Body of pancreas (tissue), 4 donors: Measurements from ENCODE around the gene BCAR1. TPM values are rescaled to one million over a fixed set of nuclear protein-coding genes. Genes with fewer than 3 reads are reported as not detected.
"Not testable (repeated sequence)": the region's sequence is repeated elsewhere in the genome, so short reads cannot be mapped to it uniquely, and the experiment has no call there.

Experiments
- ATAC-seq: fragments of 150-250 bp; one replicate; pipeline ENCODE4 v1.9.1; 2016
- DNase-seq, 4 donors: peaks; one replicate each; pipeline ENCODE4 v3.0.0-alpha.2; 2019
- H3K27ac ChIP-seq, 4 donors: fragments of 200-600 bp; sonication (generic); 1 replicate in 3 of 4; 2 replicates in 1 of 4; pipeline versions ENCODE4 v1.5.1 to v1.6.1; 2016 to 2019; ENCODE audit warnings: mild to moderate bottlenecking in 1 of 4, mixed read lengths in 1 of 4, moderate library complexity in 1 of 4
- H3K27me3 ChIP-seq, 2 donors: fragments of 200-600 bp; sonication (generic); one replicate each; pipeline ENCODE4 v1.6.0; 2016; ENCODE audit warnings: mild to moderate bottlenecking in 1 of 2
- H3K36me3 ChIP-seq, 2 donors: fragments of 200-600 bp; sonication (generic); replicated peaks in 1 of 2; 2 replicates each; pipeline ENCODE4 v1.5.1; 2016; ENCODE audit warnings: low read depth in 2 of 2; ENCODE audit not compliant: insufficient read depth in 1 of 2
- H3K4me1 ChIP-seq: fragments of 200-600 bp; sonication (generic); one replicate; pipeline ENCODE4 v1.6.0; 2016
- H3K4me3 ChIP-seq, 2 donors: fragments of 200-600 bp; sonication (generic); 1 replicate in 1 of 2; 2 replicates in 1 of 2; pipeline ENCODE4 v1.5.1; 2016 to 2019
- H3K9me3 ChIP-seq, 3 donors: fragments of 200-600 bp; sonication (generic); 1 replicate in 2 of 3; 2 replicates in 1 of 3; pipeline ENCODE4 v1.5.1; 2016
- CTCF ChIP-seq, 7 experiments: fragments of 450-650 bp in 4 of 7; fragments of 200-600 bp in 3 of 7; sonication (generic) in 3 of 7; IDR thresholded peaks; one replicate each; pipeline ENCODE4 v1.5.1; 2016 to 2019; ENCODE audit warnings: antibody characterized with exemption in 7 of 7
- POLR2A ChIP-seq, 3 donors: fragments of 450-650 bp; IDR thresholded peaks; one replicate each; pipeline ENCODE4 v1.6.1; 2016; ENCODE audit warnings: antibody characterized with exemption in 3 of 3, mild to moderate bottlenecking in 2 of 3
- WGBS, 2 donors: methylation state at CpG; one replicate each; pipeline ENCODE4 v1.1.5; 2017; 5-methylcytosine and 5-hydroxymethylcytosine counted together
- intact Hi-C: fragments of 100-400 bp; cut with DNase I; formaldehyde crosslinking; loops from one replicate; pipeline ENCODE4 v1.15.1; 2023
- total RNA-seq, 2 donors: library from RNA; depleted of rRNA; stranded (reverse); fragments of >200 nt; gene quantifications; one replicate each; pipeline ENCODE4 v1.1.0, GENCODE V29; 2016

BCAR1 gene
- total RNA-seq, 2 donors from 2014 or later, result 61.0 to 72.8 TPM

GRCh38 chr16:75216576-75216975 lies 34.8 kb downstream of the BCAR1 start:
- Histone ChIP-seq H3K27ac (peak overlapping the region; percentile 90 to 100 (median 96)), H3K36me3 (no peaks in the 10 kb centered on the region), H3K9me3 (no peaks in the 10 kb centered on the region), H3K4me3 (no peak overlapping the region), H3K27me3 (no peaks in the 10 kb centered on the region), H3K4me1 (peaks cover 42% of the 10 kb centered on the region)
- TF ChIP-seq CTCF (IDR thresholded peaks at IDR 0.05), result no peak
- TF ChIP-seq POLR2A (IDR thresholded peaks at IDR 0.05), result no peak
- ATAC-seq, result no peak
- intact Hi-C loops, result no loop called here
- peak in 1 of 4 donors; percentile 50 for DNase-seq
- 56 to 69% methylated on average over 7 of the region's 7 CpGs for WGBS, 2 donors

GRCh38 chr16:75216127-75216526 lies 35.3 kb downstream of the BCAR1 start:
- Histone ChIP-seq H3K36me3 (no peaks in the 10 kb centered on the region), H3K27ac (peak overlapping the region; percentile 90 to 100 (median 96)), H3K4me1 (peaks cover 45% of the 10 kb centered on the region), H3K9me3 (no peaks in the 10 kb centered on the region), H3K4me3 (no peak overlapping the region), H3K27me3 (no peaks in the 10 kb centered on the region)
- 33 to 45% methylated on average over 2 of the region's 2 CpGs for WGBS, 2 donors
- intact Hi-C loops, result no loop called here
- peak; percentile 66 to 98 (median 95) for TF ChIP-seq POLR2A (IDR thresholded peaks at IDR 0.05)
- no peak for TF ChIP-seq CTCF (IDR thresholded peaks at IDR 0.05)
- peak; percentile 63 to 74 (median 68) for DNase-seq
- ATAC-seq, result peak; percentile 48

GRCh38 chr16:75211286-75211685 lies 40.1 kb downstream of the BCAR1 start:
- H3K4me3 ChIP-seq, ATAC-seq, H3K27me3 ChIP-seq, intact Hi-C loops, DNase-seq, H3K9me3 ChIP-seq, H3K36me3 ChIP-seq: not testable (repeated sequence)
- H3K27ac ChIP-seq, result peak overlapping the region in 3 of 4 donors; percentile 42 to 58 (median 47)
- 75 to 88% methylated on average over 10 of the region's 10 CpGs for WGBS, 2 donors
- peaks cover 54% of the 10 kb centered on the region for H3K4me1 ChIP-seq

- DNase-seq, result no peak
- Histone ChIP-seq H3K27ac (peak overlapping the region in 3 of 4 donors; percentile 50 to 98 (median 58)), H3K4me3 (no peak overlapping the region), H3K36me3 (no peaks in the 10 kb centered on the region), H3K27me3 (no peaks in the 10 kb centered on the region), H3K9me3 (no peaks in the 10 kb centered on the region), H3K4me1 (peaks cover 45% of the 10 kb centered on the region)
- ATAC-seq, result no peak
- TF ChIP-seq CTCF (IDR thresholded peaks at IDR 0.05) (no peak), POLR2A (IDR thresholded peaks at IDR 0.05) (no peak)
- 82 to 89% methylated on average over 4 to 5 of the region's 5 CpGs for WGBS, 2 donors
- intact Hi-C loops, result no loop called here
Measured at GRCh38 chr16:75209944-75210343, 41.5 kb downstream of the BCAR1 start.

GRCh38 chr16:75209514-75209913 lies 41.9 kb downstream of the BCAR1 start:
- H3K9me3 ChIP-seq, H3K36me3 ChIP-seq, H3K27me3 ChIP-seq, intact Hi-C loops, DNase-seq, H3K4me3 ChIP-seq, ATAC-seq: not testable (repeated sequence)
- Histone ChIP-seq H3K4me1 (peaks cover 45% of the 10 kb centered on the region), H3K27ac (peak overlapping the region in 3 of 4 donors; percentile 50 to 100 (median 98))
- 87 to 91% methylated on average over 7 of the region's 7 CpGs for WGBS, 2 donors

GRCh38 chr16:75208861-75209505 lies 42.4 kb downstream of the BCAR1 start:
- DNase-seq (peak in 3 of 4 donors; percentile 54 to 70 (median 68)), ATAC-seq (no peak)
- 74 to 79% methylated on average over 24 to 25 of the region's 27 CpGs for WGBS, 2 donors
- intact Hi-C loops, result no loop called here
- H3K4me3 ChIP-seq, result no peak overlapping the region
- H3K36me3 ChIP-seq, result no peaks in the 10 kb centered on the region
- no peaks in the 10 kb centered on the region for H3K27me3 ChIP-seq
- H3K9me3 ChIP-seq, result no peaks in the 10 kb centered on the region
- peak overlapping the region in 3 of 4 donors; percentile 98 to 100 (median 99) for H3K27ac ChIP-seq
- TF ChIP-seq POLR2A (IDR thresholded peaks at IDR 0.05) (no peak), CTCF (IDR thresholded peaks at IDR 0.05) (no peak)
- peaks cover 50% of the 10 kb centered on the region for H3K4me1 ChIP-seq
